ENCODE results near the gene PTPRK. TPM values are rescaled to one million over a fixed set of nuclear protein-coding genes. Genes with fewer than 3 reads are reported as not detected.

PTPRK gene
- total RNA-seq, 2 experiments from 2014 or later = 2.8 to 5.0 TPM

DNA sequence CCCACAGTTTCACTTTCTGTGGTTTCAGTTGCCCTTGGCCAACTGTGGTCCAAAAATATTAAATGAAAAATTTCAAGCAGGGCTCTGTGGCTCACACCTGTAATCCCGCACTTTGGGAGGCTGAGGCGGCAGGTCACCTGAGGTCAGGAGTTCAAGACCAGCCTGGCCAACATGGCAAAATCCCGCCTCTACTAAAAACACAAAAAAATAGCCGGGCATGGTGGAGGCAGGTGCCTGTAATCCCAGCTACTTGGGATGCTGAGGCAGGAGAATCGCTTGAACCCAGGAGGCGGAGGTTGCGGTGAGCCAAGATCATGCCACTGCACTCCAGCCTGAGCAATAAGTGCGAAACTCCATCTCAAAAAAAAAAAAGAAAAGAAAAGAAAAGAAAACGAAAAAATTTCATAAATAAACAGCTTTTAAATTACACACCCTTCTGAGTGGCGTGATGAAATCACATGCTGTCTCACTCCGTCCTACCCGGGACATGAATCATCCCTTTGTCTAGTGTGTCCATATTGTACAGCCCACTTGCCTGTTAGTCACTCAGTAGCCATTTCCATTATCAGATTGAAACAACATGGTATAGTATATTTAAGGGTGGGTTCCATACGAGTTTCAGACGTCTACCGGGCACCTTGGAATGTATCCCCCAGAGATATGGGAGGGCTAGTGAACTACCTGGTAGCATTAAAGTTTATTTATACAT lies 11.7 kb downstream of the PTPRK start:
- H3K27ac Mint-ChIP-seq = no peak overlapping the region
- ATAC-seq (ENCODE audit: low read depth) (no peak), DNase-seq (no peak)
- POLR2A ChIA-PET = no interaction called here
- peaks cover 4% of the 10 kb centered on the region for H3K27me3 Mint-ChIP-seq
- H3K4me3 Mint-ChIP-seq = no peak overlapping the region
- no peaks in the 10 kb centered on the region for H3K4me1 Mint-ChIP-seq
- H3K36me3 Mint-ChIP-seq = no peaks in the 10 kb centered on the region
- H3K9me3 Mint-ChIP-seq = no peaks in the 10 kb centered on the region

DNA sequence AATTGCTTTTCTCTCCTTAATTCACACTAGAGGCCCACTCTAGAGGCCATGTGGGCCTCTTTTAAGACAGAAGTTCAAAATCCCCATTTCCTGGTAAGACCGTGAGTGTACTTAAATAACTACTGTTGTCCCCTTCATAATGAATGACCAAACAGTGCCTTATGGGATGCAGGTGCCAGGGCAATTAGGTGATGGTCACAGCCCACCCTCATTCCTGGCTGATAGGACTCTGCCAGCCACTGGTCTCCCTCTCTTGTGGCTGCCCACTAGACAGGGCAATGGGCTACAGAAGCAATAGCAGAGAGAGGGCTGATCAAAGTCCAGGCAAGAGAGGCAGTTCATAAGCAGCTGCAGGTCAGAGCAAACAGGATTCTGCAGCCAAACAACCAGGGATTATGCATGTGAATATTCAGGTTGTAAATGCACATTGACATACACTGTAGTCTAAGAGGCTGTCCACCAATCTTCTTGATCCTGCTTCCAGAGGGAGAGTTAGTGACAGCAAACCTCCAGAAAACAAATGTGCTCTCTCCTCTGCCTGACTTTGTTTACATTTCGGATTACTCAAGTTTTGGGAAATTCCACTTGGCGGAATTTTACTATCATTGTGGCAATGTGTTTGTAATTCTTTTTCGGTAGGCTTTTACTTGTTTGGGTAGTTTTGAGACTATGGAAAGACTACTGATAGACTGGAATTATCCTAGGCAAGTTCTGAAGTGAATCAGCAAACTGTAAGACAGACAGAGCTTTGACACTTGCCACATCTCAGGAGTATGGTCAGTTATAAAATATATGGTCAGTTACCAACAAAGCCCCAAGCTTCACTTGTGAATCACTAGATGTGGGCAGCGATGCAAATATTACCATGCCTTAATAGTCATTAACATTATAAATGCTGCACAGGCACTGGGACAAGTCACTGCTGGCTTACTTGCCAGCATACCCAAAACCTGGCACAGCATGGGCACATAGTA lies 12.8 kb downstream of the PTPRK start:
- no peak overlapping the region for H3K27ac Mint-ChIP-seq
- H3K4me1 Mint-ChIP-seq = no peaks in the 10 kb centered on the region
- DNase-seq = no peak
- H3K4me3 Mint-ChIP-seq = no peak overlapping the region
- ATAC-seq (ENCODE audit: low read depth) = no peak
- H3K27me3 Mint-ChIP-seq = peaks cover 2% of the 10 kb centered on the region
- no peaks in the 10 kb centered on the region for H3K9me3 Mint-ChIP-seq
- POLR2A ChIA-PET = no interaction called here
- H3K36me3 Mint-ChIP-seq = no peaks in the 10 kb centered on the region

DNA sequence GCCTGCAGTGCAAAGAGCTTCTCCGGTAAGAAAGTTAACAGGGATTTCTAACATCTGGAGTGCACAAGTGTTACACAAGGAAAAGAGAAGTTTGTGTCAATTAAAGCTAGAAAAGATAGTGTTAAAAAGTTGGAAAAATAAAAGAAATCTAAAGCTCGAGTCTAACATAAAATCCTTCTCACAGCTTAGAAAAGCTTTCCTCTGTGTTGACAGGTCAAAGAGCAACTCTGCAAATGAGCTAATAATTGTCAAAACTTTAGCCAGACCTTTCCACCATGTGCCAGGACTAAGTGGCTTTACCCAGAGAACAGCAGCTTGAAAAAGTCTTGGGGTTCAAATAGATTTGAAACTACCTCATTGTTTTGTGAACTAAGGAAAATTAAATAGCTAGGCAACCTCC lies 14.8 kb downstream of the PTPRK start:
- POLR2A ChIA-PET = no interaction called here
- H3K36me3 Mint-ChIP-seq = no peaks in the 10 kb centered on the region
- no peak overlapping the region for H3K27ac Mint-ChIP-seq
- H3K9me3 Mint-ChIP-seq = no peaks in the 10 kb centered on the region
- ATAC-seq (ENCODE audit: low read depth) (no peak), DNase-seq (no peak)
- no peaks in the 10 kb centered on the region for H3K27me3 Mint-ChIP-seq
- no peaks in the 10 kb centered on the region for H3K4me1 Mint-ChIP-seq
- no peak overlapping the region for H3K4me3 Mint-ChIP-seq

DNA sequence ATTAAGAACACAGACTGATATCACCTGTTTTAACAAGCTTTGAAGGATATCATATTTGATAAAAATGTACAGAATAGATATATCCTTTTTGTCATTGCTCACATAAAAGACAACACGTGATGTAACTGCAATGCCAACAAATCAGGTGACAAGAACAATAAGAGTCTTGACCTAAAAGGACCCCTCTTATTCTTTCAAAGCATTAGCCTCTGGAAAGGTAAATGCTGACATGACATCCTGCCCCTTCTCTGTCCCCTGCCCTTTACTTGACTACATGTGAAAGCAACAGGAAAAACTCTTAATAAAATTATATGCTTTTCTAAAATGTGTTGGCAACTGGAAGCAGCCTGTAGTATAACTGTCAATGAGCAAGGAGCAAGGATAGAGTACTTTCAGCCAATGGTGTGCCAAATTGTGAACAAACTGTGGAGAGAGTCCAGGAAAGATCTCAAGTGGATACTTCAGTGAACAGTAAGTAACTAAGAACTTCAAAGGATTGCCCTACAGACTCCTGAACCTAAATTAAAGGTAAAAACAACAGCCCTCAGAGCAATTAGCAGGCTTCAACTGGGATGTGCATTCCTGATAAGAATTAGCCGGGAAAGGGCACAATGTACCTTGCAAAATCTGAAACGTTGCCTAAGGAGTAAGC lies 16.3 kb downstream of the PTPRK start:
- H3K4me3 Mint-ChIP-seq = no peak overlapping the region
- no peaks in the 10 kb centered on the region for H3K27me3 Mint-ChIP-seq
- H3K4me1 Mint-ChIP-seq = no peaks in the 10 kb centered on the region
- H3K36me3 Mint-ChIP-seq = no peaks in the 10 kb centered on the region
- DNase-seq = no peak
- no peak overlapping the region for H3K27ac Mint-ChIP-seq
- ATAC-seq (ENCODE audit: low read depth) = no peak
- POLR2A ChIA-PET = no interaction called here
- H3K9me3 Mint-ChIP-seq = no peaks in the 10 kb centered on the region

DNA sequence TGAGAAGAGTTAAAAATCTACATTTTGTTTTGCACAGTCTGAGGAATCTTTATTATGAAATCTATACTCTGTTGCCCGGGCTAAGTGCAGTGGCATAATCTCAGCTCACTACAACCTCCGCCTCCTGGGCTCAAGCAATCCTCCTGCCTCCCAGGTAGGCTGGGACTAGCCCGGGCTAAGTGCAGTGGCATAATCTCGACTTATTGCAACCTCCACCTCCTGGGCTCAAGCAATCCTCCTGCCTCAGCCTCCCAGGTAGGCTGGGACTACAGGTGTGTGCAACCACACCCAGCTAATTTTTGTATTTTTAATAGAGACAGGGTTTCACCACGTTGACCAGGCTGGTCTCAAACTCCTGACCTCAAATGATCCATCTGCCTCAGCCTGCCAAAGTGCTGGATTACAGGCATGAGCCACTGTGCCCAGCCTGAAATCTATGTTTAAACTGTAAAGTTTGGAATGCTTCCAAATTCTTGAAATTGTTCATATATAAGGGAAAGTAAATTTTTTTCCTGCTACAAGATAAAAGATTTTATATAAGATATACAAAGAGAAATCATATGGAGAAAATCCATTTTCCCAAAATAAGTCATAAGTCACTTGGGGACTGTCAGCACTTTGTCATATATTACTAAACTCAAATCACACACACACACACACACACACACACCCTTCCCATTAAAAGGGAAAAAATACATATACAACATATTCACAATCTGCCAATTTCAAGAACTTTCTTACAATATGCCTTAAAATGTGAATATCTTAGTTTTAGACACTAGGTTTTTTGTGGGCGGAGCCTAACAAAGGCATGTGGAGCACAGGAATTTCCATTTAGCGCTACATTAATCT lies 19.4 kb downstream of the PTPRK start:
- no peaks in the 10 kb centered on the region for H3K36me3 Mint-ChIP-seq
- no peak for ATAC-seq (ENCODE audit: low read depth)
- no peaks in the 10 kb centered on the region for H3K27me3 Mint-ChIP-seq
- POLR2A ChIA-PET = no interaction called here
- H3K9me3 Mint-ChIP-seq = no peaks in the 10 kb centered on the region
- no peak overlapping the region for H3K27ac Mint-ChIP-seq
- no peak overlapping the region for H3K4me3 Mint-ChIP-seq
- H3K4me1 Mint-ChIP-seq = no peaks in the 10 kb centered on the region
- no peak for DNase-seq

DNA sequence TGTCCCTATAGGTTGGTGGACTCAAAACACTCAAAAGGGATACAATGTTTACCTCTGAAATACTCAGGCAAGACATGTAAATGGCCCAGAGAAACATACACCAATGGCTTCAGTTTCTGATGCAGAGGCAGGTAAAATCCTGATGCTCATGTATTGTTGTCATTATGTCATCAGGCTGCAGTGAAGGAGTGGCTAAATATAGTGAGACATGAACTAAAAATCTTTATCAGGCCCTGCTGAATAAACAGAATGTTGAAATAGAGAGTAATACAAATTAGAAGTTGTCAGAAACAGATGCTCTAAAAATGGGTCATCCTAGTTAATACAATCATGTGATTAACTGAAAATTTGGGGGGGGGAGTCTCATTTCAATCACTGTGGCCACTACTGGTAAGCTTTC lies 20.4 kb downstream of the PTPRK start:
- no peaks in the 10 kb centered on the region for H3K27me3 Mint-ChIP-seq
- ATAC-seq (ENCODE audit: low read depth) = no peak
- no peaks in the 10 kb centered on the region for H3K9me3 Mint-ChIP-seq
- H3K36me3 Mint-ChIP-seq = no peaks in the 10 kb centered on the region
- DNase-seq = no peak
- no peaks in the 10 kb centered on the region for H3K4me1 Mint-ChIP-seq
- POLR2A ChIA-PET = no interaction called here
- no peak overlapping the region for H3K27ac Mint-ChIP-seq
- no peak overlapping the region for H3K4me3 Mint-ChIP-seq

DNA sequence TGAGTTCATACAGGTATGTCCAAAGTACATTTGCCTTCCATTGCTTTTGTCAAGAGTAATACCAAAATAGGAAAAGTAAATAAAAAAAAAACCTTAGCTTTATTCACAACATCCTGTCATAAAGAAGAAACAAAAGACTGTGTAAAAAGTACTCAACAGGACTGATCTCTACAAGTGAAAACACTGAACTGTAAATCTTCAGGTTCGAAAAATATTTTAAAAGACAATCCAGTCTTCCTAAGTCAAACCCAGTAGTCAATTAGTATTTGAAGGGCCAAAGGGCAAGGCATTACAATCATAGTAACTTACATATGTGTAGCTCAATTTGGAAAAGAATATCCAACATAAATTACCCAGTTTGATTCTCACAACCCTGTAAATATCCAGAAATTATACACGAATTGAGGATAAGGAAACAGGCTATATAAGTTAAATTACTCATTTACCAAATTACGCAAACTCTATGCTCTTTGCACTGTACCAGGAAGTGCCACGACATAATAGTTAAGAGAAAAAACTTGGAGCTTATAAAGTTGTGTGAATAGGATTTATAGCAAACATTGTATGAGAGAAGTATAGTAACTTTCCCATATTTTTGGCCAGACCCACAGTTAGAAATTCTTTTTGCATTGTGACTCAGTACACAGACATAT lies 21.2 kb downstream of the PTPRK start:
- H3K9me3 Mint-ChIP-seq = no peaks in the 10 kb centered on the region
- DNase-seq = no peak
- no peak overlapping the region for H3K27ac Mint-ChIP-seq
- no peak for ATAC-seq (ENCODE audit: low read depth)
- no peaks in the 10 kb centered on the region for H3K4me1 Mint-ChIP-seq
- no peaks in the 10 kb centered on the region for H3K36me3 Mint-ChIP-seq
- H3K27me3 Mint-ChIP-seq = no peaks in the 10 kb centered on the region
- no peak overlapping the region for H3K4me3 Mint-ChIP-seq
- POLR2A ChIA-PET = no interaction called here

DNA sequence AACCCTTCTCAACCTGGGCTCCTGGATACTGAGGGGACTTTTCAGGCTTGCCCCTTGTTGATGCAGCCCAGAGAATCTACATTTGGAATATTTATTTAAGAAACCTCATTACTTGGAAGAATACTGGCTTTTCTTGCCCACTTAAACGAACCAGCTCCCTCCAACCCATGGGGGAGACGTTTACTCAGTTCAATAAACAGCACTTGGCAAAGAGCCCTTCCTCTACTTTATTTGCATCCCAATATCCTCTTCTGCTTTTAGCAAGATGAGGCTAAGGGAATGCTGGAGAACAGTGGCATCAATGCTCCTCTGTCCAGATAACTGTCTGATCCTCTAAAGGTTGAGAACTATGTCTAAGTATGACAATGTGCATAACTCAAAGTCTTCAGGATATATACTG lies 22.2 kb downstream of the PTPRK start:
- no peaks in the 10 kb centered on the region for H3K36me3 Mint-ChIP-seq
- POLR2A ChIA-PET = no interaction called here
- no peak for ATAC-seq (ENCODE audit: low read depth)
- no peak overlapping the region for H3K27ac Mint-ChIP-seq
- DNase-seq = no peak
- H3K4me1 Mint-ChIP-seq = peaks cover 2% of the 10 kb centered on the region
- no peaks in the 10 kb centered on the region for H3K9me3 Mint-ChIP-seq
- no peak overlapping the region for H3K4me3 Mint-ChIP-seq
- H3K27me3 Mint-ChIP-seq = no peaks in the 10 kb centered on the region

DNA sequence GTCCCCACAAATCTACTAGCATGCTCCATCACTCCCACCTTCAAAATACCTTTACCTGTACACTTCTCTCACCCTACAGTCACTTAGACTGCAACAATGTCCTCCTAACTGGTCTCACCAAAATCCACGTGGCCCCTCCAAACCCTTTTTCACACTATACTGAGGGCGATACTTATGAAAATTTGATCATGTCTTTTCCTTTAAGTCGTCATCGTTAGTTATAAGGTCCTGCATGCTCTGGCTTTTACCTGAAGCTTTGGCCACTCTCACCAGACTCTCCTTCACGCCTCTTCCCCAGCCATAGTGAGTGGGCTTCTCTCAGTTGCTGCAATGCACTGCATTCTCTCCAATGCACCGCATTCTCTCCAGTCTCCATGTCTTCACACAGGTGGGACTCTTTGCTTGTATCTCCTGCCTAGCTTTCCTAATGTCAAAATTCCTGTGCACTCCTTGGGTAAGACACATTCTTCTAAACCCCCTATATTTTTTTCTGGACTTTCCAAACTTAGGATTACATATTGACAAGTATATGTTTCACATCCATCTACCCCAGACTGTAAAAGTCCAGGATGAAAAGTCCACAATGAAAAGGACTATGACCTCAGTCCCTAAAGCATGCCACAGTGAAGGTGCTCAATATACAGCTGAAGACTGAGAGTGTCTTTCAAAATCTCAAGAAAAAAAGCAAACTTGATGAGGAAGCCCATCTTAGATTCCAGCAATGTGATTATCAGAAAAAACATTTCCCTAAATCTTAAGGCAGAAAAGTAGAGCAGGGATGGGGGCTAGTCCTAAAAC lies 24.7 kb downstream of the PTPRK start:
- POLR2A ChIA-PET = no interaction called here
- no peaks in the 10 kb centered on the region for H3K9me3 Mint-ChIP-seq
- H3K4me1 Mint-ChIP-seq = peaks cover 6% of the 10 kb centered on the region
- H3K27me3 Mint-ChIP-seq = no peaks in the 10 kb centered on the region
- no peak overlapping the region for H3K4me3 Mint-ChIP-seq
- DNase-seq (no peak), ATAC-seq (ENCODE audit: low read depth) (no peak)
- peaks cover 1% of the 10 kb centered on the region for H3K36me3 Mint-ChIP-seq
- no peak overlapping the region for H3K27ac Mint-ChIP-seq

DNA sequence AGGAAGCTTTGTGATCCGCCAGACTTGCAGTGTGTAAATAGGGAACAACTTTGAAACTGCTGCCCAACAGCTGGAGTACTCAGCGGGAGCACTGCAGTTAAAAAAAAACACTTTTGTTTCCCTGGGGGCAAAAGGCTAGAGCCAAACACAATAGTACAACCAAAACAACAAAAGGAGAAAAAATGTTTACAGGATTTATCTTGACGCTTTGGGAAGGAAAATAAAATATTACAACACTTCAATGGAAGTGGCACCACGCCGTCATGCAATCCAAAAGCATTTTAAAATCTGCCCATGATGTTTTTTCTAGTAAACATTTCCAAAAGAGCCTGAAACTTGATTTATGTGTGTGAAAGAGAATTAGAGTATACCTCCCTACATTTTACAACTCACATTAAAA lies 26.0 kb downstream of the PTPRK start:
- Mint-ChIP-seq H3K4me3 (no peak overlapping the region), H3K9me3 (no peaks in the 10 kb centered on the region), H3K4me1 (peaks cover 6% of the 10 kb centered on the region), H3K36me3 (peaks cover 1% of the 10 kb centered on the region), H3K27me3 (no peaks in the 10 kb centered on the region), H3K27ac (no peak overlapping the region)
- no peak for DNase-seq
- no peak for ATAC-seq (ENCODE audit: low read depth)
- POLR2A ChIA-PET = no interaction called here

DNA sequence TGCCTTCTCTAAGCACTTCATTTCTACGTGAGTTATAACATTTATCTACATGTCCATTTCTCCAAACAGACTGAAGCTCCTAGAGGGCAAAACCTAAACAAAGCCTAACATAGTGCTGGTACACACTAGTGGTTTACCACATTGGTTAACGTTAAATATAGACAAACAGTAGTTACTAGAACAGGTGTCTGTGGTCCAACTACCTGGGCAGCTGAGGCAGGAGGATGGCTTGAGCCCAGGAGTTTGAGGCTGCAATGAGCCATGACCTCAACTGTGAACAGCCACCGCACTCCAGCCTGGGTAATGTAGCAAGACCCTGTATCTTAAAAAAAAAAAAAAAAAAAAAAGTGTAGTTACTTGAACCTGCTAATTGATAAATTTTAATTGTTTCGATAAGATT lies 26.5 kb downstream of the PTPRK start:
- ATAC-seq (ENCODE audit: low read depth) (no peak), DNase-seq (no peak)
- H3K9me3 Mint-ChIP-seq = no peaks in the 10 kb centered on the region
- POLR2A ChIA-PET = no interaction called here
- H3K4me1 Mint-ChIP-seq = peaks cover 6% of the 10 kb centered on the region
- H3K27ac Mint-ChIP-seq = no peak overlapping the region
- H3K36me3 Mint-ChIP-seq = peaks cover 1% of the 10 kb centered on the region
- H3K27me3 Mint-ChIP-seq = no peaks in the 10 kb centered on the region
- H3K4me3 Mint-ChIP-seq = no peak overlapping the region

DNA sequence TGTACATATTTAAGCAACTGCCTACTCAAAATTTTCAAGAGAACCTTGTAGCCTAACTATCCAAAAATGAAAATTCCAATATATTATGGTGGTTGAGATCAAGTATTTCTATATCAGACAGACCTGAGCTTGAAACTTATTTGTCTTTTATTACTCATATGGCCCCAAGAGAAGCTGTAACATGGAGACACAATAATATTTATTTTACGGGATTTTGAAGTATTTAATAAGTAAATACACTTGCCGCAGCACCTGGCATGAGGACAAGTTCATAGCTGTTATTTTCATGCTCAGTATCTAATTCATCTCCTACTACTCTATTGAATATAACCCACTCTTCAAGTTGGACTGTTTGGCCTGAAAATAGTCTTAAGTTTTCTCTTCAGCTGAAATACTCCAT lies 28.0 kb downstream of the PTPRK start:
- no peak for ATAC-seq (ENCODE audit: low read depth)
- DNase-seq = no peak
- H3K4me1 Mint-ChIP-seq = peaks cover 6% of the 10 kb centered on the region
- H3K27ac Mint-ChIP-seq = no peak overlapping the region
- POLR2A ChIA-PET = no interaction called here
- H3K27me3 Mint-ChIP-seq = no peaks in the 10 kb centered on the region
- H3K36me3 Mint-ChIP-seq = peaks cover 1% of the 10 kb centered on the region
- no peak overlapping the region for H3K4me3 Mint-ChIP-seq
- no peaks in the 10 kb centered on the region for H3K9me3 Mint-ChIP-seq
